Lower leg skin (tissue), 4 donors: ENCODE data around the gene FIZ1. TPM values are rescaled to one million over a fixed set of nuclear protein-coding genes. Genes with fewer than 3 reads are reported as not detected.

Source experiments
- DNase-seq, 2 donors: peaks; one replicate each; pipeline ENCODE4 v3.0.0-alpha.2; 2019; ENCODE audit warnings: low spot score in 2 of 2
- H3K4me3 ChIP-seq: fragments of 200-600 bp; sonication (generic); 2 replicates; pipeline ENCODE4 v1.5.1; 2017; ENCODE audit warnings: mild to moderate bottlenecking, low read depth; ENCODE audit not compliant: poor library complexity, severe bottlenecking
- POLR2A ChIP-seq, 2 donors: fragments of 450-650 bp; IDR thresholded peaks; one replicate each; pipeline ENCODE4 v1.6.1; 2016 to 2017; ENCODE audit warnings: antibody characterized with exemption in 2 of 2, mild to moderate bottlenecking in 1 of 2, moderate library complexity in 1 of 2
- WGBS, 2 donors: methylation state at CpG; one replicate each; pipeline ENCODE4 v1.1.5; 2018; 5-methylcytosine and 5-hydroxymethylcytosine counted together
- intact Hi-C: fragments of 100-400 bp; cut with DNase I; formaldehyde crosslinking; loops from one replicate; pipeline ENCODE4 v1.15.0; 2023; ENCODE audit warnings: low total_unique reads
- total RNA-seq, 4 donors: library from RNA; depleted of rRNA; stranded (reverse); fragments of >200 nt; gene quantifications; one replicate each; pipeline ENCODE4 v1.1.0, GENCODE V29; 2016
- TF ChIP-seq, protein P1 (sequence below), 3 donors: fragments of 450-650 bp; IDR thresholded peaks; one replicate each; pipeline ENCODE4 v1.5.1; 2016; ENCODE audit warnings: antibody characterized with exemption in 3 of 3, mild to moderate bottlenecking in 3 of 3, moderate library complexity in 2 of 3

The FIZ1 gene
- total RNA-seq, 4 donors from 2014 or later = 5.9 to 14.3 (median 7.7) TPM

DNA sequence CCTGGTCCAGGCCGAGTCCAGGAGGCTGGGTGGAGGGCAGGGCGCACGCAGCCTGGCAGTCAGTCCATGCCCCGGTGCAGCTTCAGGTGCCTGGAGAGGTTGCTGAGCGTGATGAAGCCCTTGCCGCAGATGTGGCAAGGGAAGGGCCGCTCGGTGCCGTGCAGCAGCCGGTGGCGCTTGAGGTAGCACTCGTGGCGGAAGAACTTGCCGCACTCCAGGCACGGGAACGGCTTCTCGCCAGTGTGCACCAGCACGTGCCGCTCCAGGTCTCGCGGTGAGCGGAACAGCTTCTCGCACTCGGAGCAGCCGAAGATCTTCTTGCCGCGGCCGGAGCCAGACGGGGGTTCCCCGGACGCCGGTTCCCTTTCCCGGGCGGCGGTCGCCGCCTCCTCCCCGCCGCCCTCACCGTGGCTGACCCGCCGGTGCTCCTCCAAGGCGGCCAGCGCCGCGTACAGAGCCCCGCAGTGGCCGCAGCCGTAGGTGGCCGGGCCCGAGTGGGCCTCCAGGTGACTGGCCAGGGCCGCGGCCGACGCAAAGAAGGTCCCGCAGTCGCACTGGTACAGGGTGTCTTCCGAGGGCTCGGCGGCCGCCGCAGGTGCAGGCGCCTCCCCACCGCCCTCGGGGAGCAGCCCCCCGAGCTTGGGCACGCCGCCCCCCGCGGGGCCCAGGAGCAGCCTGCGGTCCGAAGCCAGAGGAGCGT is 6.8 kb downstream of the FIZ1 start:
- TF ChIP-seq, protein P1, sequence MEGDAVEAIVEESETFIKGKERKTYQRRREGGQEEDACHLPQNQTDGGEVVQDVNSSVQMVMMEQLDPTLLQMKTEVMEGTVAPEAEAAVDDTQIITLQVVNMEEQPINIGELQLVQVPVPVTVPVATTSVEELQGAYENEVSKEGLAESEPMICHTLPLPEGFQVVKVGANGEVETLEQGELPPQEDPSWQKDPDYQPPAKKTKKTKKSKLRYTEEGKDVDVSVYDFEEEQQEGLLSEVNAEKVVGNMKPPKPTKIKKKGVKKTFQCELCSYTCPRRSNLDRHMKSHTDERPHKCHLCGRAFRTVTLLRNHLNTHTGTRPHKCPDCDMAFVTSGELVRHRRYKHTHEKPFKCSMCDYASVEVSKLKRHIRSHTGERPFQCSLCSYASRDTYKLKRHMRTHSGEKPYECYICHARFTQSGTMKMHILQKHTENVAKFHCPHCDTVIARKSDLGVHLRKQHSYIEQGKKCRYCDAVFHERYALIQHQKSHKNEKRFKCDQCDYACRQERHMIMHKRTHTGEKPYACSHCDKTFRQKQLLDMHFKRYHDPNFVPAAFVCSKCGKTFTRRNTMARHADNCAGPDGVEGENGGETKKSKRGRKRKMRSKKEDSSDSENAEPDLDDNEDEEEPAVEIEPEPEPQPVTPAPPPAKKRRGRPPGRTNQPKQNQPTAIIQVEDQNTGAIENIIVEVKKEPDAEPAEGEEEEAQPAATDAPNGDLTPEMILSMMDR (IDR thresholded peaks at IDR 0.05) = no peak
- TF ChIP-seq POLR2A (IDR thresholded peaks at IDR 0.05) = no peak
- no peak overlapping the region for H3K4me3 ChIP-seq
- intact Hi-C loops = no loop called here
- WGBS, 2 donors = 89 to 93% methylated on average over 42 to 66 of the region's 73 CpGs
- no peak for DNase-seq

DNA sequence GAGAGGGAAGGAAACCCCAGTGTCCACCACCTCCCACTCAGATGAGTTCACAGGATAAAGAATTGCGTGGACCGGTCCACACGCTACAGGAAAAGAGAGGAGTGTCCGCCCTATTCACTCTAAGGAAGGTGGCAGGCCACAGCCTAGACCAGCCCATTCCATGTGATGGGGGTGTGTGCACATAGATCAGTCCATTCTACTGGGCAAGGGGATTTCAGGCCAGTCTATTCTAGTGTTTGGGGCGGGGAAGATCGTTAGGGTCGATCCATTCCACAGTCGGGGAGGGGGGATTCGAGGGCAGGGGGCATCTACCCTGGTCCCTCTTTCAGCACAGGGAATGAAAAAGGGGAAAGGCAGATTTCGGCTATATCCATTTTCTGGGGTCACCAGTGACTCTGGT is 7.8 kb downstream of the FIZ1 start:
- intact Hi-C loops = no loop called here
- TF ChIP-seq POLR2A (IDR thresholded peaks at IDR 0.05) = no peak
- TF ChIP-seq, protein P1 (IDR thresholded peaks at IDR 0.05) = no peak
- 85 to 90% methylated on average over 10 of the region's 10 CpGs for WGBS, 2 donors
- H3K4me3 ChIP-seq = no peak overlapping the region
- DNase-seq = no peak

DNA sequence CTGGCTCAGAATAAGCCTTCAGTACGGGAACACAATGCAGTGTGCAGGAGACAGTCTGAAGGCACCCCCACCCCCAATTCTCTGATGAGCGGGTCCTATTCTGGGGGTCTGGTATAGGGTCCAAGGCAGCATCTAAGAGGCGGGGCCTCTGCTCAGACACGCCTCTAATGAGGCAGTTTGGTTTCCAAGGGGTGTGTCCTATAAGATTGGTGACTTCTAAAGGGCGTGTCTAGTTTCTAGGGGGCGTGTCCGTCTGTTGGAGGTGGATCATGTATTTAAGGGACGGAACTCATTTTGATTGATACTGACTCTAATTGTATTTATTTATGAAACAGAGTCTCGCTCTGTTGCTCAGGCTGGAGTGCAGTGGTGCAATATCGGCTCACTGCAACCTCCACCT is 8.7 kb downstream of the FIZ1 start:
- TF ChIP-seq, protein P1 (IDR thresholded peaks at IDR 0.05) = no peak
- TF ChIP-seq POLR2A (IDR thresholded peaks at IDR 0.05) = no peak
- H3K4me3 ChIP-seq = no peak overlapping the region
- WGBS, 2 donors = 76 to 81% methylated on average over 10 of the region's 10 CpGs
- no peak for DNase-seq
- intact Hi-C loops = no loop called here

DNA sequence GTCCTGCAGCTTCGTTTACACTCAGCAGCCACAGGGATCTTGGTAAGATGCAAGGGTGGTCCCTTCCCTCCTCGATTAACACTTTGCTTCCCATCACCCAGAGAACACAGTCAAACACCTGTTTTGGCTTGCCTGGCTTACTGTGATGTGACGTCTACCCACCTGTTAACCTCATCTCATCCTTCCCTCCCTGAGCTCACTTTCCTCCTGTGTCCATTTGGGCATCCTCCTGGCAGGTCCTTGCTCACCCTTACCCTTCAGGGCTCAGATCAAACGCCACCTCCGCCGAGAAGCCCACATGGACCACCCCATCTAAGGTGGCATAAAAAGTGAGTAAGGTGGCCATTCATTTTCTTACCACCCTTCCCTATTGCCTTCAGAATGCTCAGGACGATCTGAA is 9.2 kb downstream of the FIZ1 start:
- 61 to 65% methylated on average over 7 of the region's 7 CpGs for WGBS, 2 donors
- no peak for TF ChIP-seq POLR2A (IDR thresholded peaks at IDR 0.05)
- TF ChIP-seq, protein P1 (IDR thresholded peaks at IDR 0.05) = no peak
- intact Hi-C loops = no loop called here
- no peak overlapping the region for H3K4me3 ChIP-seq
- no peak for DNase-seq

DNA sequence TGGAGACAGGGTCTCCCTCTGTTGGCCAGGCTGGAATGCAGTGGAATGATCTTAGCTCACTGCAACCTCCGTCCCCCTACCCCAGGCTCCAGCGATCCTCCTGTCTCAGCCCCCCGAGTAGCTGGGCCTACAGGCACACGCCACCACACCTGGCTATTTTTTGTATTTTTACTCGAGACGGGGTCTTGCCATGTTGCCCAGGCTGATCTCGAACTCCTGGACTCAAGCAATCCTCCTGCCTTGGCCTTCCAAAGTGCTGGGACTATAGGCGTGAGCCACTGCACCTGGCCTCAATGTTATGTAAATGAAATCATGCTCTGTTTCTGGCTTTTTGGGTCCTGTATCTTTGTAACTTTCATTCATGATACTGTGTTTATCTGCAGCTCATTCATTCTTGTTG is 10.6 kb downstream of the FIZ1 start:
- WGBS, 2 donors = 92% methylated on average over 8 of the region's 8 CpGs
- no peak overlapping the region for H3K4me3 ChIP-seq
- intact Hi-C loops = no loop called here
- no peak for TF ChIP-seq POLR2A (IDR thresholded peaks at IDR 0.05)
- TF ChIP-seq, protein P1 (IDR thresholded peaks at IDR 0.05) = no peak
- DNase-seq = no peak
